Gastrocnemius medialis (tissue), 4 donors: ENCODE measurements around the gene DUSP3. TPM values are rescaled to one million over a fixed set of nuclear protein-coding genes. Genes with fewer than 3 reads are reported as not detected.

Experiments
- ATAC-seq, 2 donors: fragments of 150-250 bp; one replicate each; pipeline ENCODE4 v1.9.1; 2016
- DNase-seq, 2 donors: peaks; one replicate each; pipeline ENCODE4 v3.0.0-alpha.2; 2019
- H3K27ac ChIP-seq, 4 donors: fragments of 200-600 bp; sonication (generic); 1 replicate in 1 of 4; 2 replicates in 3 of 4; pipeline ENCODE4 v1.5.1; 2016 to 2018; ENCODE audit warnings: mild to moderate bottlenecking in 2 of 4, moderate library complexity in 1 of 4
- H3K27me3 ChIP-seq, 3 donors: fragments of 200-600 bp; sonication (generic) in 2 of 3; 1 replicate in 1 of 3; 2 replicates in 2 of 3; pipeline versions ENCODE4 v1.5.1 to v1.6.0; 2016 to 2019; ENCODE audit warnings: mild to moderate bottlenecking in 1 of 3, moderate library complexity in 1 of 3
- H3K36me3 ChIP-seq, 2 donors: fragments of 200-600 bp; sonication (generic) in 1 of 2; one replicate each; pipeline ENCODE4 v1.5.1; 2017 to 2018
- H3K4me1 ChIP-seq, 2 donors: fragments of 200-600 bp; sonication (generic) in 1 of 2; one replicate each; pipeline ENCODE4 v1.5.1; 2016 to 2017; ENCODE audit warnings: mild to moderate bottlenecking in 2 of 2
- H3K4me3 ChIP-seq, 4 donors: fragments of 200-600 bp; sonication (generic) in 3 of 4; 1 replicate in 1 of 4; 2 replicates in 3 of 4; pipeline ENCODE4 v1.5.1; 2016 to 2019; ENCODE audit warnings: mild to moderate bottlenecking in 2 of 4
- H3K9me3 ChIP-seq, 3 donors: fragments of 200-600 bp; sonication (generic) in 2 of 3; 1 replicate in 1 of 3; 2 replicates in 2 of 3; pipeline ENCODE4 v1.5.1; 2016 to 2019
- CTCF ChIP-seq, 5 experiments: fragments of 450-650 bp in 3 of 5; fragments of 200-600 bp in 2 of 5; sonication (generic) in 2 of 5; IDR thresholded peaks in 4 of 5; conservative IDR thresholded peaks in 1 of 5; 1 replicate in 4 of 5; 2 replicates in 1 of 5; pipeline ENCODE4 v1.5.1; 2016 to 2019; ENCODE audit warnings: antibody characterized with exemption in 5 of 5, mild to moderate bottlenecking in 3 of 5, moderate library complexity in 3 of 5
- POLR2A ChIP-seq, 2 donors: fragments of 450-650 bp; IDR thresholded peaks; one replicate each; pipeline ENCODE4 v1.6.1; 2017; ENCODE audit warnings: antibody characterized with exemption in 2 of 2, mild to moderate bottlenecking in 2 of 2, moderate library complexity in 2 of 2
- in situ Hi-C, 4 donors: fragments of 200-750 bp; cut with MboI; loops; one replicate each; pipeline versions ENCODE4 v1.15.0 to v1.8.0; 2017; ENCODE audit warnings: low sequenced_read_pairs in 4 of 4
- intact Hi-C: fragments of 100-400 bp; cut with DNase I; formaldehyde crosslinking; loops from one replicate; pipeline ENCODE4 v1.15.1; 2023; ENCODE audit warnings: low total_unique reads
- total RNA-seq, 4 donors: library from RNA; depleted of rRNA; stranded (reverse); fragments of >200 nt; gene quantifications; one replicate each; pipeline versions ENCODE4 v1.1.0 to v1.2.3, GENCODE V29; 2016

Gene DUSP3
- total RNA-seq, 4 donors from 2014 or later, result 121 to 184 (median 145) TPM

- Histone ChIP-seq H3K27ac (peak overlapping the region; percentile 57 to 99 (median 66)), H3K4me1 (peaks cover 19 to 23% of the 10 kb centered on the region in 2 donors), H3K4me3 (no peak overlapping the region), H3K27me3 (no peaks in the 10 kb centered on the region), H3K36me3 (peaks cover 0 to 27% of the 10 kb centered on the region in 2 donors), H3K9me3 (no peaks in the 10 kb centered on the region)
- no peak for TF ChIP-seq CTCF (IDR thresholded peaks at IDR 0.05 in 4 of 5, conservative IDR thresholded peaks at IDR 0.05 in 1 of 5)
- TF ChIP-seq POLR2A (IDR thresholded peaks at IDR 0.05), result no peak
- in situ Hi-C loops (no loop called here), intact Hi-C loops (loop anchor here (2.0 kb wide), 1 partner anchor 78 kb away; no protein-coding TSS in a partner anchor)
- no peak for DNase-seq
- no peak for ATAC-seq
Observed at GRCh38 chr17:43767053-43767712, 11.6 kb downstream of the DUSP3 start.

GRCh38 chr17:43766413-43767052, 12.2 kb downstream of the DUSP3 start:
- in situ Hi-C loops, result no loop called here

DNA sequence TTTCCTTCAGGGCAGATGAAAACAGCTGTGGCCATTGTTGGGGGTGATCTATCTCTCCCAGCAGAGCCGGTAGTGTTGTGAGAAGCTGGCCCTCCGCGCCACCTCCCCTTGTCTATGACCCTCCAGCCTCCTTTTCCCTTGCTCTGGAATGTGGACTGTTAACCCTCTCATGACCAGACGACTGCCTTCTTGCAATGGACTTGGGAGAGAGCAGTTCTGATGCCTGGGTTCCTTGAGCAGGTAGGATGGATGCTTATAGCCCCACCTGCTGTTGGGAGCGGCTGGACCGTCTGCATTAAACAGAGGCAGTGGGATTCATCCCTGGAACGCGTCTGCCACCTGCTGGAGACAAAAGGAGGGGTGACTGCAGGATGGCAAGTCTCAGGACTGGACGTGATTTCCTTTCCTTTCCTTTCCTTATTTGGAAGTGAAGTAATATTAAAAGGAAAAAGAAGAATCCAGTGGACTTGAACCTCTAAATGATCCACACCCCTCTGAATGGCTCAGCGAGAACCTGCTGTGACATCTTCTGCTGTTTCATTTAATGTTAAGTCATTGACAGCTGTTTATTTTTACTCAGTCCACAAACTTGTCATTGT, 18.4 kb downstream of the DUSP3 start:
- DNase-seq (peak; percentile 85 to 87), ATAC-seq (peak; percentile 92 to 95)
- peaks cover 0 to 22% (median 16%) of the 10 kb centered on the region in 3 donors for H3K27me3 ChIP-seq
- in situ Hi-C loops (loop anchor here (5.0 kb wide), 2 partner anchors 63 to 73 kb away; no protein-coding TSS in a partner anchor), intact Hi-C loops (loop anchor here (1.0 to 2.0 kb wide), 2 partner anchors 66 to 184 kb away; no protein-coding TSS in a partner anchor)
- peaks cover 0 to 2% of the 10 kb centered on the region in 2 donors for H3K4me1 ChIP-seq
- H3K9me3 ChIP-seq, result no peaks in the 10 kb centered on the region
- H3K27ac ChIP-seq, result no peak overlapping the region
- TF ChIP-seq POLR2A (IDR thresholded peaks at IDR 0.05) (no peak), CTCF (IDR thresholded peaks at IDR 0.05 in 4 of 5, conservative IDR thresholded peaks at IDR 0.05 in 1 of 5) (peak; percentile 97 to 99 (median 98))
- H3K36me3 ChIP-seq, result no peaks in the 10 kb centered on the region
- no peak overlapping the region for H3K4me3 ChIP-seq

More at GRCh38 chr17:43766413-43767052, 12.2 kb downstream of the DUSP3 start:
- H3K4me1 ChIP-seq, result peaks cover 15 to 16% of the 10 kb centered on the region in 2 donors
- DNase-seq, result no peak
- intact Hi-C loops, result loop anchor here (2.0 kb wide), 1 partner anchor 78 kb away; no protein-coding TSS in a partner anchor
- H3K4me3 ChIP-seq, result no peak overlapping the region
- no peak for TF ChIP-seq POLR2A (IDR thresholded peaks at IDR 0.05)
- peak; percentile 45 to 88 (median 71) for TF ChIP-seq CTCF (IDR thresholded peaks at IDR 0.05 in 4 of 5, conservative IDR thresholded peaks at IDR 0.05 in 1 of 5)
- no peaks in the 10 kb centered on the region for H3K9me3 ChIP-seq
- no peaks in the 10 kb centered on the region for H3K27me3 ChIP-seq
- H3K36me3 ChIP-seq, result peaks cover 0 to 25% of the 10 kb centered on the region in 2 donors
- no peak for ATAC-seq
- H3K27ac ChIP-seq, result peak overlapping the region; percentile 57 to 99 (median 66)

DNA sequence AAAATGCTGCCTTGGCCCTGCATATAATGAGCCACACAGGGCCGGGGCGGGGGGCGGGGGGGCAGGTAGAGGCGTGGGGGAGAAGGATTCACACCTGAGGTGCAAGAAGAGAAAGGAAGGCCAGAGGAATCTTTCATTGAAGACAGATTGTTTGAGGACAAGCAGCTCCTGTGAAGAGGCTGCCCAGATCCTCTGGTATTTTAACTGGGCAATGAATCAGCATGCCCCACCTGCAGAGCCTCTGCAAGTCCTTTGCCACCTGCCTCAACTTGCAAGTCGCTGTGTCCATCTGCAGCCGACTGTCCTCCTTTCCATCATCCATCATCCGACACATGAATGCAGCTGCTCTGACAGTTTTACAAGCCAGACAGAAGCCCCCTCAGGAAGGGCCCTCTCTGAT, 18.9 kb downstream of the DUSP3 start:
- ATAC-seq (no peak), DNase-seq (no peak)
- H3K36me3 ChIP-seq, result no peaks in the 10 kb centered on the region
- H3K27ac ChIP-seq, result no peak overlapping the region
- in situ Hi-C loops (loop anchor here (5.0 to 10.0 kb wide), 3 partner anchors 63 to 185 kb away; no protein-coding TSS in a partner anchor), intact Hi-C loops (loop anchor here (1.0 to 2.0 kb wide), 2 partner anchors 66 to 183 kb away; no protein-coding TSS in a partner anchor)
- H3K4me1 ChIP-seq, result peaks cover 0 to 7% of the 10 kb centered on the region in 2 donors
- H3K4me3 ChIP-seq, result no peak overlapping the region
- H3K9me3 ChIP-seq, result no peaks in the 10 kb centered on the region
- peaks cover 4 to 26% (median 21%) of the 10 kb centered on the region in 3 donors for H3K27me3 ChIP-seq
- TF ChIP-seq POLR2A (IDR thresholded peaks at IDR 0.05), result no peak
- no peak for TF ChIP-seq CTCF (IDR thresholded peaks at IDR 0.05 in 4 of 5, conservative IDR thresholded peaks at IDR 0.05 in 1 of 5)
